Astrocyte (in vitro differentiated cells and primary cell): ENCODE data around the gene TGIF1. TPM values are rescaled to one million over a fixed set of nuclear protein-coding genes. Genes with fewer than 3 reads are reported as not detected.
A peak's percentile ranks its signal among the peaks of the same experiment; 100 is the strongest.

Experiments
- DNase-seq: peaks from one replicate; pipeline ENCODE4 v3.0.0-alpha.2; 2010; ENCODE audit warnings: low read depth
- FAIRE-seq: peaks from 2 replicates; lab custom pipeline; 2011; peaks lifted over from hg19 to GRCh38; lab: Jason Lieb, UNC
- H2AFZ ChIP-seq: 2 replicates; pipeline ENCODE4 v1.6.0; 2012; ENCODE audit warnings: low read depth, low read length, inconsistent platforms
- H3K27ac ChIP-seq: 2 replicates; pipeline ENCODE4 v1.5.1; 2011; ENCODE audit warnings: low read depth, low read length, inconsistent platforms
- H3K27me3 ChIP-seq: 2 replicates; pipeline ENCODE4 v1.6.0; 2011; ENCODE audit warnings: low read length, inconsistent platforms; ENCODE audit not compliant: insufficient read depth
- H3K36me3 ChIP-seq: 2 replicates; pipeline ENCODE4 v1.5.1; 2011; ENCODE audit warnings: low read length, inconsistent platforms; ENCODE audit not compliant: insufficient read depth
- H3K4me1 ChIP-seq: 2 replicates; pipeline ENCODE4 v1.5.1; 2011; ENCODE audit warnings: low read length, inconsistent platforms; ENCODE audit not compliant: insufficient read depth
- H3K4me2 ChIP-seq: 2 replicates; pipeline ENCODE4 v1.6.0; 2012; ENCODE audit warnings: low read length, inconsistent platforms
- H3K4me3 ChIP-seq: 2 replicates; pipeline ENCODE4 v1.5.1; 2011; ENCODE audit warnings: low read depth, mild to moderate bottlenecking, low read length, inconsistent platforms; ENCODE audit not compliant: insufficient read depth
- H3K79me2 ChIP-seq: 2 replicates; pipeline ENCODE4 v1.6.0; 2012; ENCODE audit warnings: mild to moderate bottlenecking, low read length, inconsistent platforms; ENCODE audit not compliant: insufficient read depth
- H3K9ac ChIP-seq: 2 replicates; pipeline ENCODE4 v1.6.0; 2012; ENCODE audit warnings: mild to moderate bottlenecking, low read length, inconsistent platforms
- H3K9me3 ChIP-seq: 2 replicates; pipeline ENCODE4 v1.5.1; 2012; ENCODE audit warnings: low read depth, mild to moderate bottlenecking, low read length, inconsistent platforms; ENCODE audit not compliant: insufficient read depth
- H4K20me1 ChIP-seq: 2 replicates; pipeline ENCODE4 v1.6.0; 2012; ENCODE audit warnings: low read length, inconsistent platforms; ENCODE audit not compliant: insufficient read depth
- H3K27ac Mint-ChIP-seq: one replicate; pipeline ENCODE4 v1.8.0; 2021; ENCODE audit warnings: mild to moderate bottlenecking, mixed read lengths; ENCODE audit not compliant: unreplicated experiment
- H3K27me3 Mint-ChIP-seq: one replicate; pipeline ENCODE4 v1.8.0; 2021; ENCODE audit warnings: low read depth, mixed read lengths; ENCODE audit not compliant: unreplicated experiment
- H3K36me3 Mint-ChIP-seq: one replicate; pipeline ENCODE4 v1.8.0; 2021; ENCODE audit warnings: low read depth, mixed read lengths; ENCODE audit not compliant: unreplicated experiment
- H3K4me1 Mint-ChIP-seq: one replicate; pipeline ENCODE4 v1.8.0; 2021; ENCODE audit warnings: low read depth, mixed read lengths; ENCODE audit not compliant: unreplicated experiment
- H3K4me3 Mint-ChIP-seq: one replicate; pipeline ENCODE4 v1.8.0; 2021; ENCODE audit warnings: mild to moderate bottlenecking, moderate library complexity, mixed read lengths; ENCODE audit not compliant: unreplicated experiment
- H3K9me3 Mint-ChIP-seq: one replicate; pipeline ENCODE4 v1.8.0; 2021; ENCODE audit warnings: mild to moderate bottlenecking, mixed read lengths; ENCODE audit not compliant: unreplicated experiment
- CTCF ChIP-seq: IDR thresholded peaks from 2 replicates; pipeline ENCODE4 v1.5.1; 2011; ENCODE audit warnings: low read depth, mild to moderate bottlenecking, inconsistent platforms, low read length, moderate library complexity; ENCODE audit not compliant: insufficient read depth
- EZH2 ChIP-seq: IDR thresholded peaks from 2 replicates; pipeline ENCODE4 v1.6.1; 2012; ENCODE audit warnings: mild to moderate bottlenecking, low read length, inconsistent platforms; ENCODE audit not compliant: insufficient read depth
- total RNA-seq: library from RNA; stranded (reverse); gene quantifications from 2 replicates; pipeline ENCODE4 v1.2.1, GENCODE V29; 2021

The TGIF1 gene
- total RNA-seq, 1 donor from 2014 or later: 128 TPM

DNA sequence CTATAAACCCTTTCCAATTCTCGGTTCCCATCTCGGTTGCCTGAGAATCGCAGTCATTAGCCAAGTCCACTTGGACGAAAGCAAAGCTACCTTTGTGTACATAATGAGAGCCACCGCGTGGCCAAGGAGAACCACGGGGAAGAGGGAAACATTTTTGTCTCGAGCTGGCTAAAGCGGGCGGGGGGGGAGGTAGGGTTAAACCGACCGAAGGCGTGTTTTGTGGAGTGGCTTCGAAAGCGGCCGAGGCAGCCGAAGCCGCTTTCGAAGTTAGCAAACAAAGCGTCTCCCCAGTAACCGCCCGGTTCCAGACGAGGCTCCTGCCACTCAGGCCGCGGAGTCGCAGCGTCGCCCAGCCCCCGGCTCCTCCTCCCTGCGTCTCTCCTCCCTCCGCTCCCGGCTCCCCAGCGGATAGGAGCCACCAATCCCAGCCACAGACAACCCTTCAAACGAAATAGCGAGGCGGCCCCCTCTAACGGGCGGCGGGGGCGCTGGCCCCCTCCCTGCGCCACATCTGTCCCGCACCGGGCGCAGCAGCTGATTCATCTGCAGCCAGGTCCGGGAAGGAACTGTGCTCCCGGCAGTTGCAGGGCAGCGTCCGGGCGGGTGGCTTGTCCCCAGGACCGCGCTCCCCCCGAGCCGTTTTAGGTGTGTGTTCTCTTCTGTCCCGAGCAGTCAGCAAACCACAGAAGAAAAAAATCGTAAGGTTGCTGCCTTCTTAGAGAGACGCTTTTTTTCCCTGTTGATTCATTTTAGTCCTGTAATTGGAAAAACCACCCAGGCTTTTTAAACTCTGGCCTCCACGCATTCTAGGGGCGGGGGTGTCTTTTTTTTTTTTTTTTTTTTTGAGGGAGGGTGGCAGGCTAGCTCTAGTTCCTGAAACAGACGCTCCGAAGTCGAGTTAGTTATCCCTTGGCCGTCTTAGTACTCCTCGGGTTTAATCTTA is 1.8 kb upstream of the TGIF1 start:
- peak overlapping the region; percentile 99 for H3K27ac ChIP-seq
- peaks cover 9% of the 10 kb centered on the region for H3K36me3 Mint-ChIP-seq
- H3K27me3 ChIP-seq: no peaks in the 10 kb centered on the region
- FAIRE-seq: no peak
- H3K4me2 ChIP-seq: peak overlapping the region; percentile 99
- H3K4me3 Mint-ChIP-seq: peak overlapping the region; percentile 94
- peaks cover 31% of the 10 kb centered on the region for H3K79me2 ChIP-seq
- peak overlapping the region; percentile 85 for H3K4me3 ChIP-seq
- no peaks in the 10 kb centered on the region for H3K36me3 ChIP-seq
- peaks cover 22% of the 10 kb centered on the region for H3K4me1 ChIP-seq
- TF ChIP-seq EZH2: no peak
- H3K27me3 Mint-ChIP-seq: no peaks in the 10 kb centered on the region
- no peaks in the 10 kb centered on the region for H3K9me3 ChIP-seq
- H3K9ac ChIP-seq: peak overlapping the region; percentile 99
- H3K4me1 Mint-ChIP-seq: peaks cover 15% of the 10 kb centered on the region
- peak; percentile 93 for DNase-seq
- H2AFZ ChIP-seq: peak overlapping the region; percentile 59
- no peaks in the 10 kb centered on the region for H3K9me3 Mint-ChIP-seq
- no peaks in the 10 kb centered on the region for H4K20me1 ChIP-seq
- H3K27ac Mint-ChIP-seq: peak overlapping the region; percentile 100

DNA sequence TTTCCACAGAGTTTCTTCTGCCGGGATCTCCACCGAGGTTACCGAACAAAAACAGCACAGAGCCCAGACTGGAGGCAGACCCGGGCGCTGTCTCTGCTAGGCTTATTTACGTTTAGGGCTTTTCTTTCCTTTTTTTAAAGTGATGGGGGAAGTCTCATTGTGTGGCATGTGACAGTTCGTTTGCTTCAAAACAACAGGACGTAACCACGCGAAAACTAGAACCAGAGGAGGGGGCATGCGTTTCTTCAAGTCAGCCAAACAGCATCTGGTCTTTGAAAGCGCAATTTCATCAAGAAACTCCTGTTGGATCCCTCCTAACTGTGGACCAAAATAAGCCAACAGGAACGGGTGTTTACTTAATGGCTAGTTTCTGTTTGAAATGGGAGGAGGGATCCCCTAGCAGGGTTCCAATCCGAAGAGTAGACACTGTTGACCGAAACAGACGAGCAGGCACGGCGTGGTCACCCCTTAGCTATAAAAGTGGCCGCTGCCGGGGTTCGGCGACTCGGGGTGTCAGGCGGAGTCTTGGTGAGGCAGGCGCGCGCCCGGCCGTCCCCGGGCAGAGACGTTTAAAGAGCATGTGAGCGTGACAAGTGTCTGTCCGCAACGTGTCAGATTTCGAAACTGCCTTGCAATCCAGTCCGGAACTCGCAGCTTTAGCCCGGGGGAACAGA is 997 bp upstream of the TGIF1 start:
- H3K9me3 ChIP-seq: no peaks in the 10 kb centered on the region
- no peak for FAIRE-seq
- H4K20me1 ChIP-seq: no peaks in the 10 kb centered on the region
- Mint-ChIP-seq H3K9me3 (no peaks in the 10 kb centered on the region), H3K27ac (peak overlapping the region; percentile 100), H3K36me3 (peaks cover 9% of the 10 kb centered on the region), H3K27me3 (no peaks in the 10 kb centered on the region), H3K4me3 (peak overlapping the region; percentile 94), H3K4me1 (peaks cover 16% of the 10 kb centered on the region)
- H3K9ac ChIP-seq: peak overlapping the region; percentile 99
- H3K4me3 ChIP-seq: peak overlapping the region; percentile 85
- no peak for TF ChIP-seq CTCF
- TF ChIP-seq EZH2: no peak
- H3K79me2 ChIP-seq: peaks cover 38% of the 10 kb centered on the region
- DNase-seq: peak; percentile 77
- no peaks in the 10 kb centered on the region for H3K27me3 ChIP-seq
- peak overlapping the region; percentile 99 for H3K27ac ChIP-seq
- H3K4me2 ChIP-seq: peak overlapping the region; percentile 99
- no peaks in the 10 kb centered on the region for H3K36me3 ChIP-seq
- no peak overlapping the region for H2AFZ ChIP-seq
- H3K4me1 ChIP-seq: peaks cover 24% of the 10 kb centered on the region

- Histone ChIP-seq H3K27me3 (no peaks in the 10 kb centered on the region), H3K36me3 (no peaks in the 10 kb centered on the region), H3K27ac (peak overlapping the region; percentile 99), H3K79me2 (peaks cover 44% of the 10 kb centered on the region), H3K9ac (peak overlapping the region; percentile 99), H3K4me1 (peaks cover 26% of the 10 kb centered on the region), H4K20me1 (no peaks in the 10 kb centered on the region), H3K4me2 (peak overlapping the region; percentile 99), H2AFZ (peak overlapping the region; percentile 27), H3K9me3 (no peaks in the 10 kb centered on the region), H3K4me3 (peak overlapping the region; percentile 85)
- H3K27ac Mint-ChIP-seq: peak overlapping the region; percentile 100
- H3K27me3 Mint-ChIP-seq: no peaks in the 10 kb centered on the region
- H3K4me3 Mint-ChIP-seq: peak overlapping the region; percentile 94
- H3K9me3 Mint-ChIP-seq: no peaks in the 10 kb centered on the region
- H3K4me1 Mint-ChIP-seq: peaks cover 16% of the 10 kb centered on the region
- H3K36me3 Mint-ChIP-seq: peaks cover 9% of the 10 kb centered on the region
- TF ChIP-seq CTCF: no peak
- TF ChIP-seq EZH2: no peak
- FAIRE-seq (no peak), DNase-seq (peak; percentile 69)
Observed at GRCh38 chr18:3449512-3450011, 410 bp upstream of the TGIF1 start.
